ACC112 (cell line): ENCODE measurements around the gene ETNK2.
"Not testable (repeated sequence)": the region's sequence is repeated elsewhere in the genome, so short reads cannot be mapped to it uniquely, and the experiment has no call there.

Source experiments
- H2AFZ ChIP-seq: fragments of 200-600 bp; sonication (generic); one replicate; pipeline ENCODE4 v1.6.0; 2017; ENCODE audit warnings: antibody characterized with exemption, low read length; ENCODE audit not compliant: unreplicated experiment
- H3K27ac ChIP-seq: fragments of 200-600 bp; sonication (generic); 2 replicates; pipeline ENCODE4 v1.5.1; 2014; ENCODE audit warnings: low read depth, mild to moderate bottlenecking, antibody characterized with exemption, low read length, moderate library complexity
- H3K27me3 ChIP-seq: fragments of 200-600 bp; sonication (generic); 2 replicates; pipeline ENCODE4 v1.6.1; 2014; ENCODE audit warnings: mild to moderate bottlenecking, antibody characterized with exemption, low read length, moderate library complexity, mixed read lengths; ENCODE audit not compliant: insufficient read depth
- H3K36me3 ChIP-seq: fragments of 200-600 bp; sonication (generic); 2 replicates; pipeline ENCODE4 v1.6.1; 2016; ENCODE audit warnings: mild to moderate bottlenecking, antibody characterized with exemption, low read length, moderate library complexity, mixed read lengths; ENCODE audit not compliant: insufficient read depth
- H3K4me1 ChIP-seq: fragments of 200-600 bp; sonication (generic); one replicate; pipeline ENCODE4 v1.6.1; 2016; ENCODE audit warnings: low read length, mixed read lengths; ENCODE audit not compliant: insufficient read depth, unreplicated experiment, control insufficient read depth
- H3K4me3 ChIP-seq: fragments of 200-600 bp; sonication (generic); 2 replicates; pipeline ENCODE4 v1.5.1; 2014; ENCODE audit warnings: mild to moderate bottlenecking, low read depth, low read length
- H3K79me2 ChIP-seq: fragments of 200-600 bp; sonication (generic); one replicate; pipeline ENCODE4 v1.6.0; 2016; ENCODE audit warnings: low read length; ENCODE audit not compliant: control insufficient read depth, unreplicated experiment, insufficient read depth

ETNK2 gene

GRCh38 chr1:204094313-204094729 lies 57.5 kb downstream of the ETNK2 start:
- Histone ChIP-seq H3K36me3 (no peaks in the 10 kb centered on the region), H3K27ac (no peak overlapping the region), H3K4me3 (no peak overlapping the region), H3K79me2 (peaks cover 69% of the 10 kb centered on the region), H2AFZ (no peak overlapping the region), H3K27me3 (no peaks in the 10 kb centered on the region), H3K4me1 (peaks cover 35% of the 10 kb centered on the region)

DNA sequence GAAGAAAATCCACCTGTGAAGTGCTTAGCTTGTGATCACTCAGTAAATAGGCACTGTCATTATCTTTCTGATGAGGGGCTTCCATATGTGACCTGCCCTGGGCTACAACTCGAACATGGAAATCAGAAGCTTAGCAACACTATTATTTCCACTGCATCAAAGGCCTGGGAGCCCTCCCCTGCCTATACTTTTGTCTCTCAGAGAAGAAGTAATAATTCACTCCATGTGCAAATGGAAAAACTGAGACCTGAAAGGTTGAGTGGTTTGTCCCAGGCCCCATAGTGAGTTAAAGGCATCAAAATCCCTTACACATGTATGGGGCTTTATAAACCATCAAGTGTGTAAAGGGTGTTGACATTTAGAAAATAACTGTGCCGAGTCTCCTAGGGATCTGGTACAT lies 58.1 kb downstream of the ETNK2 start:
- Histone ChIP-seq H3K27me3 (no peaks in the 10 kb centered on the region), H3K36me3 (no peaks in the 10 kb centered on the region), H3K27ac (no peak overlapping the region), H3K79me2 (peaks cover 70% of the 10 kb centered on the region), H2AFZ (no peak overlapping the region), H3K4me3 (no peak overlapping the region), H3K4me1 (peaks cover 40% of the 10 kb centered on the region)

GRCh38 chr1:204093421-204093717 lies 58.5 kb downstream of the ETNK2 start:
- peaks cover 44% of the 10 kb centered on the region for H3K4me1 ChIP-seq
- H3K79me2 ChIP-seq = peaks cover 73% of the 10 kb centered on the region
- no peak overlapping the region for H2AFZ ChIP-seq
- no peaks in the 10 kb centered on the region for H3K36me3 ChIP-seq
- no peak overlapping the region for H3K4me3 ChIP-seq
- H3K27me3 ChIP-seq = no peaks in the 10 kb centered on the region
- H3K27ac ChIP-seq = no peak overlapping the region

DNA sequence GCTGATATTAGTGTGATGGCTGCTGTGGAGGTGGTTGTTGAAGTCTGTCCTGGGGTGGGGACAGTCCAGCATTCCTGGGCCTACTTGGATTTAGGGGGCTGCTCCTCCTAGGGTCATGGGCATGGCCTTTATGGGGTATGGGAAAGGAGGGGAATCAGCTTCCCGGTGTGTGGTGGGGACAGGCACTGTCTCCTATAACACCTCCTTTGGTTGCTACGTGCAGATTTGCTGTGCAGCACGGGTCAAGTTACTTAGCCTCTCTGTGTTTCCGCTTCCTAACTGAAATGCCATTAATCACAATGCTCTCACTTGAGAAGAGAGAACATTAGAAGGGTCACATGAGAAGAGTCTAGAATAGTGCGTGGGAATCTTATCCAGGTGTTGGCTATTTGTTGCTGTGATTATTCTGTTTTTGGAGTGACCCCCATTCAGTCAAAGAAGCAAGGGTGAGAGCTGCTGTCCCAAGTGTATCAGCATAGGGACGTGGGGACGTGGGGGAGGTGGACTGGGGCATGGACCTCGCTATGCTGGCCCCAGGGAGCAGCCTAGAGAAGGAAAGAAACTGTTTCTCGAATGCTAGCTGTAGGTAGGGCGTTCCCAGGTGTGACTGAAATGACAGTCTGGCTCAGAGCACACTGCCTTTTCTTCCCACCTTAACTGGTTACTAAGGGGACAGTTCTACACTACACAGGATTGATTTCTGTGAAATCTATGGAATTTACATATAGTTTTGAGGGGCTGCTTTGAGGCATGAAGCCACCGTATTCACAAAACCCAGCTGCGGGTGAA lies 59.0 kb downstream of the ETNK2 start:
- H2AFZ ChIP-seq = no peak overlapping the region
- H3K27ac ChIP-seq = no peak overlapping the region
- no peaks in the 10 kb centered on the region for H3K36me3 ChIP-seq
- H3K27me3 ChIP-seq = no peaks in the 10 kb centered on the region
- peaks cover 50% of the 10 kb centered on the region for H3K4me1 ChIP-seq
- peaks cover 77% of the 10 kb centered on the region for H3K79me2 ChIP-seq
- no peak overlapping the region for H3K4me3 ChIP-seq

- Histone ChIP-seq H3K27ac (no peak overlapping the region), H3K4me1 (peaks cover 54% of the 10 kb centered on the region), H3K27me3 (no peaks in the 10 kb centered on the region), H2AFZ (no peak overlapping the region), H3K4me3 (no peak overlapping the region), H3K36me3 (no peaks in the 10 kb centered on the region), H3K79me2 (peaks cover 76% of the 10 kb centered on the region)
Observed at GRCh38 chr1:204091787-204092312, 60.0 kb downstream of the ETNK2 start.

- Histone ChIP-seq H3K4me3 (no peak overlapping the region), H3K4me1 (peaks cover 54% of the 10 kb centered on the region), H3K27me3 (no peaks in the 10 kb centered on the region), H2AFZ (no peak overlapping the region), H3K27ac (no peak overlapping the region), H3K79me2 (peaks cover 73% of the 10 kb centered on the region), H3K36me3 (no peaks in the 10 kb centered on the region)
Observed at GRCh38 chr1:204091066-204091465, 60.8 kb downstream of the ETNK2 start.

GRCh38 chr1:204090132-204090531 lies 61.7 kb downstream of the ETNK2 start:
- H3K79me2 ChIP-seq = peaks cover 65% of the 10 kb centered on the region
- H3K4me1 ChIP-seq = peaks cover 54% of the 10 kb centered on the region

GRCh38 chr1:204089044-204089751 lies 62.6 kb downstream of the ETNK2 start:
- no peaks in the 10 kb centered on the region for H3K36me3 ChIP-seq
- H3K27me3 ChIP-seq = no peaks in the 10 kb centered on the region
- H3K4me1 ChIP-seq = peaks cover 45% of the 10 kb centered on the region
- peak overlapping the region; percentile 15; the same call in 1 of the 2 replicates for H3K4me3 ChIP-seq
- peaks cover 61% of the 10 kb centered on the region for H3K79me2 ChIP-seq
- peak overlapping the region; percentile 50 for H3K27ac ChIP-seq
- H2AFZ ChIP-seq = peak overlapping the region; percentile 17

More at GRCh38 chr1:204090132-204090531, 61.7 kb downstream of the ETNK2 start:
- not testable (repeated sequence) for H3K36me3 ChIP-seq, H3K27me3 ChIP-seq, H3K27ac ChIP-seq, H3K4me3 ChIP-seq, H2AFZ ChIP-seq

DNA sequence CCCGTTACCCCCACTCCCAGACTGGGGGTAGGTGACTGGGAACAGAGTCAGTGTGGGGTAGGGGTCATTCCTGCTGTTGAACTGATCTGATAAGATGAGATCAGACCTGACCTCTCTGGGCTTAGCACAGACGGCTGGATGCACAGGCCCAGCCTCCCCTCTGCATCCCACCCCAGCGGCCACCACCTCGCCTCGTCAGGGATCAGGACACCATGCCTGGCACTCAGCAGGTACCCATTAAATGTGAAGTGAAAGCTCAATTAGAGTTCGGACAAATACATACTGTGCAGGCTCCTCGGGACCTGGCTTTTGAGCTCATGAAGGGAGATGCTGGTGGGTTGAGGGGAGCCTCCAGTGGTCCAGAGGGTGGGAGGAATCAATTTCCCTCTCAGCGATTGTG lies 63.2 kb downstream of the ETNK2 start:
- no peaks in the 10 kb centered on the region for H3K27me3 ChIP-seq
- no peak overlapping the region for H3K4me3 ChIP-seq
- peaks cover 41% of the 10 kb centered on the region for H3K4me1 ChIP-seq
- no peak overlapping the region for H2AFZ ChIP-seq
- H3K36me3 ChIP-seq = no peaks in the 10 kb centered on the region
- peak overlapping the region; percentile 23 for H3K27ac ChIP-seq
- peaks cover 57% of the 10 kb centered on the region for H3K79me2 ChIP-seq

DNA sequence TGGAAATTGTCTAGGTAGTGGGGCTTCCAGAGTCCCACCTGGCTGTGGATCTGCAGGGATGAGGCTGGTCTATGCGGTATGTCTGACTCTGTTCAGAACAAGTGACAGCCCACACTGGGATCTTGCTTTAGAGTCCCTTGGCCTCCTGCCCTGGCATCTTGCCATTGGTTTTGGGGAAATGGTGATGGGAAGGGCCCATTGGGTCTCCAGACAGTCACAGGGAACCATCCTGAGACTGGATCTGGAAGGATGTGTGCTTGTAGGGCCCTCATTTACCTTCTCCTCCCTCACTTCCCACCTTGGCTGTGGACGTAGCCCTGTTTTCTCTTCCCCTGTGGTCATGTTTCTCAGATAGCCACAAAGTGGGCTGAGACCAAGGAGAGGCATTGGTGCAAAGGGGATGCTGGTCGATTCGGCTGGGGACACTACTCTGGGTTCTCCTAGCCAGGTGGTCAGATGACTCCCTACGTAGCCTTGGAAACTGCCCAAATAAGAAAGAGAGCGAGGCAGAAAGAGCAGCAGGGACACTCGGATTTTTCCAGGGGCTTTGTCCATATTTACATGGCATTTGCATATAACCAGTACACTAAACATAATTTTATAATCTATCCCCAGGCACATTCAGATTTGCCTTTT lies 63.8 kb downstream of the ETNK2 start:
- no peaks in the 10 kb centered on the region for H3K27me3 ChIP-seq
- no peaks in the 10 kb centered on the region for H3K36me3 ChIP-seq
- H3K27ac ChIP-seq = no peak overlapping the region
- H3K4me1 ChIP-seq = peaks cover 35% of the 10 kb centered on the region
- H3K79me2 ChIP-seq = peaks cover 57% of the 10 kb centered on the region
- no peak overlapping the region for H2AFZ ChIP-seq
- no peak overlapping the region for H3K4me3 ChIP-seq
